Activated CD4-positive, alpha-beta T cell treated with anti-CD3 and anti-CD28 coated beads, Interleukin-2, amount 10 ng/mL, durations not matched to agents 24 days and 14 days (primary cell): ENCODE results near the gene ENO1. TPM values are rescaled to one million over a fixed set of nuclear protein-coding genes. Genes with fewer than 3 reads are reported as not detected.

ENCODE experiments used
- DNase-seq: peaks from one replicate; pipeline ENCODE4 v3.0.0; 2022
- H3K27ac Mint-ChIP-seq: one replicate; pipeline ENCODE4 v1.8.0; 2022; ENCODE audit warnings: mild to moderate bottlenecking, mixed read lengths
- H3K27me3 Mint-ChIP-seq: one replicate; pipeline ENCODE4 v1.8.0; 2022; ENCODE audit warnings: mixed read lengths
- H3K36me3 Mint-ChIP-seq: one replicate; pipeline ENCODE4 v1.8.0; 2022; ENCODE audit warnings: low read depth, mild to moderate bottlenecking, mixed read lengths
- H3K4me1 Mint-ChIP-seq: one replicate; pipeline ENCODE4 v1.8.0; 2021; ENCODE audit warnings: mixed read lengths
- H3K4me3 Mint-ChIP-seq: one replicate; pipeline ENCODE4 v1.8.0; 2022; ENCODE audit warnings: mild to moderate bottlenecking, moderate library complexity, mixed read lengths
- H3K9me3 Mint-ChIP-seq: one replicate; pipeline ENCODE4 v1.8.0; 2021; ENCODE audit warnings: mixed read lengths
- intact Hi-C: fragments of 100-400 bp; cut with micrococcal nuclease; formaldehyde crosslinking; loops from one replicate; pipeline ENCODE4 v1.15.1; 2023
- total RNA-seq: library from RNA; stranded (reverse); gene quantifications from 2 replicates; pipeline ENCODE4 v1.2.3, GENCODE V29; 2022

The ENO1 gene
- total RNA-seq, 1 donor from 2014 or later = 3,899 TPM

- DNase-seq = peak; percentile 85
- Mint-ChIP-seq H3K36me3 (peaks cover 71% of the 10 kb centered on the region), H3K27me3 (no peaks in the 10 kb centered on the region), H3K27ac (peak overlapping the region; percentile 77), H3K9me3 (no peaks in the 10 kb centered on the region), H3K4me3 (no peak overlapping the region), H3K4me1 (peaks cover 31% of the 10 kb centered on the region)
- intact Hi-C loops = loop anchor here (2.0 to 5.0 kb wide), 2 partner anchors 14 to 42 kb away; partner anchors contain the start of gene RERE
Measured at GRCh38 chr1:8858888-8859706, 19.4 kb downstream of the ENO1 start.

- Mint-ChIP-seq H3K4me1 (peaks cover 29% of the 10 kb centered on the region), H3K9me3 (no peaks in the 10 kb centered on the region), H3K4me3 (no peak overlapping the region), H3K27ac (peak overlapping the region; percentile 78), H3K36me3 (peaks cover 62% of the 10 kb centered on the region), H3K27me3 (no peaks in the 10 kb centered on the region)
- peak; percentile 75 for DNase-seq
- intact Hi-C loops = loop anchor here (2.0 to 5.0 kb wide), 2 partner anchors 15 to 41 kb away; partner anchors contain the start of gene RERE
Measured at GRCh38 chr1:8858112-8858668, 20.3 kb downstream of the ENO1 start.

GRCh38 chr1:8856689-8857412, 21.6 kb downstream of the ENO1 start:
- peaks cover 48% of the 10 kb centered on the region for H3K36me3 Mint-ChIP-seq
- H3K9me3 Mint-ChIP-seq = no peaks in the 10 kb centered on the region
- intact Hi-C loops = loop anchor here (2.0 to 5.0 kb wide), 2 partner anchors 40 to 148 kb away; partner anchors contain the start of gene RERE
- H3K27ac Mint-ChIP-seq = no peak overlapping the region
- DNase-seq = no peak
- peaks cover 21% of the 10 kb centered on the region for H3K4me1 Mint-ChIP-seq
- H3K27me3 Mint-ChIP-seq = no peaks in the 10 kb centered on the region
- no peak overlapping the region for H3K4me3 Mint-ChIP-seq

DNA sequence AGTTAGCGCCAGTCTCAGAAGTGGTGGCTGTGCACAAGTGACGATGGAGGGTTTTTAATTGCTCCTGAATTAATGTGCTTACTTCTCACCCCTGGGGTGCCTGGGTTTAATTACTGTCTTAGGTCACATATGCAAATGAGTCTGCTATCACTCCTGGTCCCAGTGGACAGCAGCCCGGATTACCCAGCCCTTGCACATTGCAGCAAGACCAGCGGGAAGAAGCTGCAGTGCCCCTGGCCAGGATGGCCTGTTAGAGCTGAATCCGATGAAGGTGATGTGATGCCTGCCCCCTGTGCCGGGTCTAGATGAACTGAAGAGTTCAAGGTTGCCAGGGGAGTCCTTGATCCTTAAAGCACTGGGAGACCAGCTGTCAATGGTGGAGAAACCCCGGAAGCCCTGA, 24.2 kb downstream of the ENO1 start:
- Mint-ChIP-seq H3K9me3 (no peaks in the 10 kb centered on the region), H3K4me1 (peaks cover 10% of the 10 kb centered on the region), H3K36me3 (peaks cover 26% of the 10 kb centered on the region), H3K27ac (no peak overlapping the region), H3K4me3 (no peak overlapping the region), H3K27me3 (no peaks in the 10 kb centered on the region)
- DNase-seq = no peak
- intact Hi-C loops = no loop called here

- H3K36me3 Mint-ChIP-seq = peaks cover 1% of the 10 kb centered on the region
- H3K4me1 Mint-ChIP-seq = peaks cover 3% of the 10 kb centered on the region
- intact Hi-C loops = no loop called here
- H3K9me3 Mint-ChIP-seq = no peaks in the 10 kb centered on the region
- H3K27ac Mint-ChIP-seq = no peak overlapping the region
- no peaks in the 10 kb centered on the region for H3K27me3 Mint-ChIP-seq
- DNase-seq = no peak
- no peak overlapping the region for H3K4me3 Mint-ChIP-seq
Measured at GRCh38 chr1:8851060-8851459, 27.4 kb downstream of the ENO1 start.

DNA sequence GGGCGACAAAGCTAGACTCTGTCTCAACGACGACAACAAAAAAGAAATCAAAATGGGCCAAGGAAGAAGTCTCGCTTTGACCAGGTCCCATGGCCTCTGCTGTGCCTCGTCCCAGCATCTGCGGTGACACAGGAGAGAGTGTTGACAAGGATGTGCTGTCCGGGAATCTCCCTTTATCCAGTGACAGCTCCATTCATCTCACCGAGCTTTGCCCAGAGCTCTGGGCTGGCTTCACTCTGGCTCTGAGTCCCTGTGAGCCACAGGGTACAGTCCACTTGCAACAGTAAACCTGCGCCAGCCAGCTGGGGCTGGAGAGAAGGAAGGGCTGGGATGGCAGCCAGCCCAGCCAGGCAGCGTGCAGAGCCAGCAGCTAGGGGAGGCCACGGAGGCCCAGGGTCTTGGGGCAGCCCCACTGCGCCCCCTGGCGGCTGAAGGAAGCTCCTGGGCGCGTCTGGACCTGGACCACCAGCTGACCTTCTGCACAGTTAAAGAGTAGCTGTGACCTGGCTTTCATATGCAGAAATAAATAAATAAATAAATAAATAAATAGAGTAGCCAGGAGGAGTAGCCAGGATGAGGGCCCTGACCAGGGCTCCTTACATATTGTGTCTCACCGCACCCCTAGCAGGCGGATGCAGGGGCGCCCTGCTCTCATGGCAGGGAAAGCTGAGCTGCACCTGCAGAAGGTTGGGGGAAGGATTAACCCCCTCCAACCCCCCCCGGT, 29.7 kb downstream of the ENO1 start:
- peak; percentile 92 for DNase-seq
- H3K4me1 Mint-ChIP-seq = peaks cover 3% of the 10 kb centered on the region
- H3K4me3 Mint-ChIP-seq = no peak overlapping the region
- intact Hi-C loops = loop anchor here (2.0 to 5.0 kb wide), 2 partner anchors 288 to 832 kb away; no protein-coding TSS in a partner anchor
- H3K27me3 Mint-ChIP-seq = no peaks in the 10 kb centered on the region
- no peak overlapping the region for H3K27ac Mint-ChIP-seq
- no peaks in the 10 kb centered on the region for H3K36me3 Mint-ChIP-seq
- H3K9me3 Mint-ChIP-seq = no peaks in the 10 kb centered on the region

DNA sequence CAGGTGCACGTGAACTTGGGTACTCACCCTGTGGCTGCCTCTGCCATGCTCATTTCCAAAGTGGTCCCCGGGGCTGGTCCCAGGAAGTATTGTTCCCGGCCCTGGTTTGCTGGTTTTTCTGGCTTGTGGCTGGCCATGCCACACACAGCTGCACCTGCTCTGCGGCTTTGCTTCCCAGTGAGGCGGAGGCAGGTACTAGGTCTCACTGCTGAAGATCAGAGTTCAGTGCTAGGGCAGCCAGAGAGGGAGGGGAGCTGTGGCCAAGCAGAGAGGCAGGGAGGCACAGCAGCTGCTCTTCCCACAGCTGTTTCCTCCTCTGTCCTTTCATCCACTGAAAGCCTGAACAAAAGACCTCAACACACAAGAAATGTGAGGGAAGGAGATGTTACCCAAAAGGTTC, 30.5 kb downstream of the ENO1 start:
- intact Hi-C loops = loop anchor here (2.0 to 5.0 kb wide), 2 partner anchors 287 to 831 kb away; no protein-coding TSS in a partner anchor
- Mint-ChIP-seq H3K27me3 (no peaks in the 10 kb centered on the region), H3K27ac (peak overlapping the region; percentile 32), H3K4me3 (no peak overlapping the region), H3K36me3 (no peaks in the 10 kb centered on the region), H3K4me1 (peaks cover 3% of the 10 kb centered on the region), H3K9me3 (no peaks in the 10 kb centered on the region)
- no peak for DNase-seq

GRCh38 chr1:8846263-8846662, 32.2 kb downstream of the ENO1 start:
- intact Hi-C loops = loop anchor here (5.0 kb wide), 1 partner anchor 829 kb away; no protein-coding TSS in a partner anchor
- Mint-ChIP-seq H3K27ac (no peak overlapping the region), H3K4me3 (no peak overlapping the region), H3K9me3 (no peaks in the 10 kb centered on the region), H3K27me3 (no peaks in the 10 kb centered on the region), H3K4me1 (peaks cover 2% of the 10 kb centered on the region), H3K36me3 (no peaks in the 10 kb centered on the region)
- no peak for DNase-seq

DNA sequence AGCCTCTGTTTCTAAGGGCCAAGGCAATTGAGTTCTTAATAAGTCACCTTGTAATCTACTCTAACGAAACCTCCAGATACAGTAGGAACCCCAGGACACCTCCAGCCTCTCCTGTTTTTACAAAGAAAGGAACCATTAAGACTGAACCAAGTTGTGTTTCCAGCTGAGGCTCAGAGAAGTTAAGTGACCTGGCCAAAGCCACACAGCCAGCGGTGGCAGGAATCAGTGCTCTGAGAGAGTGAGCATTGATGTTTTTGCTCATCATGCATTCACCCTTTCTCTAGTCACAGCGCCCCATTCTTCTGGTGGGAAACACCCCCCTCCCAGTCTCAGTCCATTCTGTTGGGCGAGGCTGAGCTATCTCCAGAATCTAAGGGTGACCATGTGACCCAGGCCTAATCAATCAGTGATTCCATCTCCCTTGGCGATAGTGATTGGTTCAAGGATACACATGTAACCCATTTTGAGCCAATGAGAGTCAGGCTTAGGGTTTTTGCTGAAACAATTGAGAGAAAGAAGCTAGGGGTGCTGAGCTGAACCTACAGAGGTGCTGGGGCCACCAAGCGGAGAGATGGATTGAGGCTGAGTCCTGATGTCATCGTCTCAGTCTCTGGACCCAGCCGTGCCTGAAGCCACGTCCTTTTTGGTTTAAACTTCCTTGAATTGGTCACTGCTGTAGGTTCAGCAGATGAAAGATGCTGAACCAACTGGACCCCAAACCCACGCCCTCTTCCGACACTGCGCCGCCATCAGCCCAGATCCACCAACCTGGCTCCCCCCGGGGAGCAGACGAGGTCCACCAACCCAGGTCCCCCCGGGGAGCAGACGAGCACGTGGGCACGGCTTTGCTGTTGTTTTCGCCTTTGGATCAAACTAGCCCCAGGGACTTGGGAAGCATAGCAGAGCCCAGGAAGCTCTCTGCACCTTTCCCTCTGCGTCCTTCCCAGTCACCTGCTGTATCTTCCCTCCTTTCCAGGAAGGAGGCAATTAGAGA, 33.1 kb downstream of the ENO1 start:
- H3K27ac Mint-ChIP-seq = no peak overlapping the region
- no peaks in the 10 kb centered on the region for H3K36me3 Mint-ChIP-seq
- H3K27me3 Mint-ChIP-seq = no peaks in the 10 kb centered on the region
- peaks cover 2% of the 10 kb centered on the region for H3K4me1 Mint-ChIP-seq
- H3K9me3 Mint-ChIP-seq = peaks cover 1% of the 10 kb centered on the region
- H3K4me3 Mint-ChIP-seq = no peak overlapping the region
- intact Hi-C loops = loop anchor here (5.0 kb wide), 1 partner anchor 828 kb away; no protein-coding TSS in a partner anchor
- DNase-seq = no peak

DNA sequence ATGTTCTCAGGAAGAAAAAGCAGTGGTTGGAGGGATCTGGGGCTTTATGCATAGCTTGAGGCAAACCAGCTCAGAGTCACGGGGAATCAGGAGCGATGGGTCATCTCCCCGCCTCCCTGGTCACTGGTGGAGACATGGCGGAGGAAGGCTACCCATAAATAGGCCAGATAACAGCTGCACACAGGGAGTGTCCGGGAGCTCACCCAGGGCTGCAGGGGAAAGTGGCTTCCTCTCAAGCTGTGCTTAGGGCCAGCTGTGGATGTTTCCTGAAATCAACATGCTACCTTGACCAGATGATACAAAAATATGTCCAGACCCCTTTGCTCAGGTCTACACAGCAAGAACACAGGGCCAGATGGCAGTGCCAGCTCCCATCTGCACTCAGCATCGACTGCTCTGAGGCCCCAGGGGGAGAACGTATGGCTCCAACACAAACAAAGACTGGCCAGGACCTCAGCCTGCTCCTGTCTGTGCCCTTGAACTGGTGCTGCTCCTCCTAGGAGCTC, 33.9 kb downstream of the ENO1 start:
- Mint-ChIP-seq H3K4me1 (peaks cover 3% of the 10 kb centered on the region), H3K27ac (no peak overlapping the region), H3K4me3 (no peak overlapping the region), H3K27me3 (no peaks in the 10 kb centered on the region), H3K9me3 (peaks cover 4% of the 10 kb centered on the region), H3K36me3 (no peaks in the 10 kb centered on the region)
- no peak for DNase-seq
- intact Hi-C loops = loop anchor here (5.0 kb wide), 1 partner anchor 827 kb away; no protein-coding TSS in a partner anchor

- Mint-ChIP-seq H3K27me3 (peaks cover 5% of the 10 kb centered on the region), H3K9me3 (peaks cover 4% of the 10 kb centered on the region), H3K4me3 (no peak overlapping the region), H3K36me3 (no peaks in the 10 kb centered on the region), H3K27ac (no peak overlapping the region), H3K4me1 (peaks cover 2% of the 10 kb centered on the region)
- no peak for DNase-seq
- intact Hi-C loops = no loop called here
Measured at GRCh38 chr1:8841395-8841794, 37.1 kb downstream of the ENO1 start.

DNA sequence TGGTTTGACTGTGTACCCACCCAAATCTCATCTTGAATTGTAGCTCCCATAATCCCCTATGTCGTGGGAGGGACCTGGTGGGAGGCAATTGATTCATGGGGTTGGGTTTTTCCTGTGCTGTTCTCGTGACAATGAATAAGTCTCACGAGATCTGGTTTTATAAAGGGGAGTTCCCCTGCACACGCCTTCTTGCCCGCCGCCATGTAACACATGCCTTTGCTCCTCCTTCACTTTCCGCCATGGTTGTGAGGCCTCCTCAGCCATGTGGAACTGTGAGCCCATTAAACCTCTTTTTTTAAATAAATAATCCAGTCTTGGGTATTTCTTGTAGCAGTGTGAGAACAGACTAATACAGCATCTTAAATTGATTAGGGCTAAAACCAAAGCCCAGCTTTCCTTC, 38.5 kb downstream of the ENO1 start:
- peaks cover 4% of the 10 kb centered on the region for H3K9me3 Mint-ChIP-seq
- no peak overlapping the region for H3K27ac Mint-ChIP-seq
- no peak for DNase-seq
- H3K27me3 Mint-ChIP-seq = peaks cover 8% of the 10 kb centered on the region
- H3K4me3 Mint-ChIP-seq = no peak overlapping the region
- H3K4me1 Mint-ChIP-seq = peaks cover 2% of the 10 kb centered on the region
- H3K36me3 Mint-ChIP-seq = no peaks in the 10 kb centered on the region
- intact Hi-C loops = no loop called here
